H1 (cell line): ENCODE results near the gene KCNQ1. TPM values are rescaled to one million over a fixed set of nuclear protein-coding genes. Genes with fewer than 3 reads are reported as not detected.

Experiments used
- KDM4A ChIP-seq: IDR thresholded peaks from one replicate; pipeline ENCODE4 v1.7.1; 2012; ENCODE audit warnings: low read depth, mild to moderate bottlenecking, moderate library complexity, low read length, inconsistent platforms; ENCODE audit not compliant: severe bottlenecking
- KDM5A ChIP-seq: fragments of 200-600 bp; IDR thresholded peaks from 2 replicates; pipeline ENCODE4 v1.7.1; 2012; ENCODE audit warnings: mild to moderate bottlenecking, low read length, inconsistent platforms, mixed read lengths
- POLR2AphosphoS5 ChIP-seq: IDR thresholded peaks from 2 replicates; pipeline ENCODE4 v1.6.1; 2011; ENCODE audit warnings: low read depth, low read length
- SUZ12 ChIP-seq: fragments of 200-600 bp; sonication (generic); IDR thresholded peaks from 2 replicates; pipeline ENCODE4 v1.6.1; 2012; ENCODE audit warnings: mild to moderate bottlenecking, inconsistent platforms, low read length, moderate library complexity, mixed read lengths
- TAF7 ChIP-seq: optimal IDR thresholded peaks from 2 replicates; pipeline ENCODE3; 2011; ENCODE audit warnings: low read depth, mild to moderate bottlenecking, inconsistent platforms, low read length, moderate library complexity, borderline replicate concordance
- TEAD4 ChIP-seq: IDR thresholded peaks from 2 replicates; pipeline ENCODE4 v1.6.1; 2012; ENCODE audit warnings: low read depth, low read length, inconsistent platforms, mixed read lengths
- YY1 ChIP-seq: IDR thresholded peaks from 2 replicates; pipeline ENCODE4 v1.6.1; 2011; ENCODE audit warnings: low read depth, mild to moderate bottlenecking, low read length
- ZNF274 ChIP-seq: IDR thresholded peaks from 2 replicates; pipeline ENCODE4 v1.7.0; 2012; ENCODE audit warnings: low read length, borderline replicate concordance; ENCODE audit errors: extremely low read depth
- polyA plus RNA-seq, 7 experiments: library from polyadenylated mRNA; depleted of rRNA in 3 of 7; stranded (reverse) in 5 of 7; unstranded in 2 of 7; fragments of >200 nt in 5 of 7; fragments of 200-250 nt in 2 of 7; gene quantifications; 1 replicate in 5 of 7; 2 replicates in 1 of 7; 4 replicates in 1 of 7; pipeline versions ENCODE4 v1.2.1 to v1.2.3, GENCODE V29; 2011 to 2013; ENCODE audit warnings: missing spikeins in 2 of 7, mixed read lengths in 2 of 7
- total RNA-seq: library from RNA; stranded (reverse); fragmentation: NEBNext Ultra II Directional; extraction: Animal tissue kit (Norgen Biotek cat#: 25700); gene quantifications from 2 replicates; pipeline ENCODE4 v1.2.1, GENCODE V29; 2021
- TF ChIP-seq, protein P1 (sequence below): fragments of 300-600 bp; sonication (generic); IDR thresholded peaks from 2 replicates; pipeline ENCODE4 v1.7.1; 2012; ENCODE audit warnings: low read length, moderate library complexity, mild to moderate bottlenecking, inconsistent platforms; ENCODE audit not compliant: insufficient replicate concordance

The KCNQ1 gene
- total and polyA plus RNA-seq, 2 of the 8 experiments (the other 6 are each of a cell fraction or from before 2014, with no cell fraction given), result 1.9 to 2.0 TPM

DNA sequence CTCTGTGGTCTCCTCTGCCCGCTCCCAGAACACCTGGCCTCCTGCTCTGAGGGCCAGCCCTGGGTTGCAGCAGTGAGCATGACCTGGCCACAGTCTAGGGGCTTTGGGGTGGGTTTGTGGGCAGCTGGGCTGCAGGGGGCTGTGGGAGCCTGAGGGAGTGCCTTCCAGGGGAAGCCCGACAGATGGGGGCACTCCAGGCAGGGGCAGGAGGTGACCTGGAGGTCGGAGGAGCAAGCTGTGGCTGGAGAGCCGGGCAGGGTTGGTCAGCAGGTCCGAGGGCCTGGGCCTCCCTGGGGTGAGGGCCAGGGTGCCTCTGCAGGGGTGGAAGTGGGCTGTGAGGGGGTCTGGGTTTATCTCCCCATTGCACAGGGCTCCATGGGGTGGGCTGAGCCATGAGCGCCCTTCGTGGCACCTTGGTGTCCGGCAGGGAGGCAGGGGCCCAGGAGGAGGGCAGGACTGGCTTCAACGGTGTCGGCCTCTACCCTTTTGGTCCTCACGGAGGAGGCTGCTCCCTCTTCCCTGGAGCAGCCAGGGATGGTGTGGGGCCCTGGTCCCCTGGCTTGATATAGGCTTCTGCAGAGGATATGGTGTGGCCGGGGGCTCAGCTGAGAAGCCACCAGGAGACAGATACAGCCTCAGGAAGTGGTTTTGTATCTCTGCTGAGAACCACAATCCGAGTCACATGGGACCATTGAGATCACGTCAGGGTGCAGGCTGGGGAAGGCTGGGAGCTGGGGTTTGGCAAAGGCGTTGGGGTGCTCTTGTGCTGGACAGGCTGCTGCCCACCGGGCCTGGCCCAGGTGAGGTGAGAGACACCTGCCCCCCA, 22.3 kb downstream of the KCNQ1 start (continued):
- TF ChIP-seq TEAD4 (no peak), SUZ12 (no peak), YY1 (no peak), KDM5A (no peak), KDM4A (no peak), TAF7 (no peak), ZNF274 (no peak), POLR2AphosphoS5 (no peak)
- TF ChIP-seq, protein P1, sequence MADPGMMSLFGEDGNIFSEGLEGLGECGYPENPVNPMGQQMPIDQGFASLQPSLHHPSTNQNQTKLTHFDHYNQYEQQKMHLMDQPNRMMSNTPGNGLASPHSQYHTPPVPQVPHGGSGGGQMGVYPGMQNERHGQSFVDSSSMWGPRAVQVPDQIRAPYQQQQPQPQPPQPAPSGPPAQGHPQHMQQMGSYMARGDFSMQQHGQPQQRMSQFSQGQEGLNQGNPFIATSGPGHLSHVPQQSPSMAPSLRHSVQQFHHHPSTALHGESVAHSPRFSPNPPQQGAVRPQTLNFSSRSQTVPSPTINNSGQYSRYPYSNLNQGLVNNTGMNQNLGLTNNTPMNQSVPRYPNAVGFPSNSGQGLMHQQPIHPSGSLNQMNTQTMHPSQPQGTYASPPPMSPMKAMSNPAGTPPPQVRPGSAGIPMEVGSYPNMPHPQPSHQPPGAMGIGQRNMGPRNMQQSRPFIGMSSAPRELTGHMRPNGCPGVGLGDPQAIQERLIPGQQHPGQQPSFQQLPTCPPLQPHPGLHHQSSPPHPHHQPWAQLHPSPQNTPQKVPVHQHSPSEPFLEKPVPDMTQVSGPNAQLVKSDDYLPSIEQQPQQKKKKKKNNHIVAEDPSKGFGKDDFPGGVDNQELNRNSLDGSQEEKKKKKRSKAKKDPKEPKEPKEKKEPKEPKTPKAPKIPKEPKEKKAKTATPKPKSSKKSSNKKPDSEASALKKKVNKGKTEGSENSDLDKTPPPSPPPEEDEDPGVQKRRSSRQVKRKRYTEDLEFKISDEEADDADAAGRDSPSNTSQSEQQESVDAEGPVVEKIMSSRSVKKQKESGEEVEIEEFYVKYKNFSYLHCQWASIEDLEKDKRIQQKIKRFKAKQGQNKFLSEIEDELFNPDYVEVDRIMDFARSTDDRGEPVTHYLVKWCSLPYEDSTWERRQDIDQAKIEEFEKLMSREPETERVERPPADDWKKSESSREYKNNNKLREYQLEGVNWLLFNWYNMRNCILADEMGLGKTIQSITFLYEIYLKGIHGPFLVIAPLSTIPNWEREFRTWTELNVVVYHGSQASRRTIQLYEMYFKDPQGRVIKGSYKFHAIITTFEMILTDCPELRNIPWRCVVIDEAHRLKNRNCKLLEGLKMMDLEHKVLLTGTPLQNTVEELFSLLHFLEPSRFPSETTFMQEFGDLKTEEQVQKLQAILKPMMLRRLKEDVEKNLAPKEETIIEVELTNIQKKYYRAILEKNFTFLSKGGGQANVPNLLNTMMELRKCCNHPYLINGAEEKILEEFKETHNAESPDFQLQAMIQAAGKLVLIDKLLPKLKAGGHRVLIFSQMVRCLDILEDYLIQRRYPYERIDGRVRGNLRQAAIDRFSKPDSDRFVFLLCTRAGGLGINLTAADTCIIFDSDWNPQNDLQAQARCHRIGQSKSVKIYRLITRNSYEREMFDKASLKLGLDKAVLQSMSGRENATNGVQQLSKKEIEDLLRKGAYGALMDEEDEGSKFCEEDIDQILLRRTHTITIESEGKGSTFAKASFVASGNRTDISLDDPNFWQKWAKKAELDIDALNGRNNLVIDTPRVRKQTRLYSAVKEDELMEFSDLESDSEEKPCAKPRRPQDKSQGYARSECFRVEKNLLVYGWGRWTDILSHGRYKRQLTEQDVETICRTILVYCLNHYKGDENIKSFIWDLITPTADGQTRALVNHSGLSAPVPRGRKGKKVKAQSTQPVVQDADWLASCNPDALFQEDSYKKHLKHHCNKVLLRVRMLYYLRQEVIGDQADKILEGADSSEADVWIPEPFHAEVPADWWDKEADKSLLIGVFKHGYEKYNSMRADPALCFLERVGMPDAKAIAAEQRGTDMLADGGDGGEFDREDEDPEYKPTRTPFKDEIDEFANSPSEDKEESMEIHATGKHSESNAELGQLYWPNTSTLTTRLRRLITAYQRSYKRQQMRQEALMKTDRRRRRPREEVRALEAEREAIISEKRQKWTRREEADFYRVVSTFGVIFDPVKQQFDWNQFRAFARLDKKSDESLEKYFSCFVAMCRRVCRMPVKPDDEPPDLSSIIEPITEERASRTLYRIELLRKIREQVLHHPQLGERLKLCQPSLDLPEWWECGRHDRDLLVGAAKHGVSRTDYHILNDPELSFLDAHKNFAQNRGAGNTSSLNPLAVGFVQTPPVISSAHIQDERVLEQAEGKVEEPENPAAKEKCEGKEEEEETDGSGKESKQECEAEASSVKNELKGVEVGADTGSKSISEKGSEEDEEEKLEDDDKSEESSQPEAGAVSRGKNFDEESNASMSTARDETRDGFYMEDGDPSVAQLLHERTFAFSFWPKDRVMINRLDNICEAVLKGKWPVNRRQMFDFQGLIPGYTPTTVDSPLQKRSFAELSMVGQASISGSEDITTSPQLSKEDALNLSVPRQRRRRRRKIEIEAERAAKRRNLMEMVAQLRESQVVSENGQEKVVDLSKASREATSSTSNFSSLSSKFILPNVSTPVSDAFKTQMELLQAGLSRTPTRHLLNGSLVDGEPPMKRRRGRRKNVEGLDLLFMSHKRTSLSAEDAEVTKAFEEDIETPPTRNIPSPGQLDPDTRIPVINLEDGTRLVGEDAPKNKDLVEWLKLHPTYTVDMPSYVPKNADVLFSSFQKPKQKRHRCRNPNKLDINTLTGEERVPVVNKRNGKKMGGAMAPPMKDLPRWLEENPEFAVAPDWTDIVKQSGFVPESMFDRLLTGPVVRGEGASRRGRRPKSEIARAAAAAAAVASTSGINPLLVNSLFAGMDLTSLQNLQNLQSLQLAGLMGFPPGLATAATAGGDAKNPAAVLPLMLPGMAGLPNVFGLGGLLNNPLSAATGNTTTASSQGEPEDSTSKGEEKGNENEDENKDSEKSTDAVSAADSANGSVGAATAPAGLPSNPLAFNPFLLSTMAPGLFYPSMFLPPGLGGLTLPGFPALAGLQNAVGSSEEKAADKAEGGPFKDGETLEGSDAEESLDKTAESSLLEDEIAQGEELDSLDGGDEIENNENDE, result no peak
